Right lobe of liver (tissue), 6 donors: Measurements from ENCODE around the gene SPATA3. TPM values are rescaled to one million over a fixed set of nuclear protein-coding genes. Genes with fewer than 3 reads are reported as not detected.

Experiments used
- ATAC-seq, 4 donors: fragments of 200-7000 bp; cut with Tn5 transposase; one replicate each; pipeline ENCODE4 v1.9.1; 2020; ENCODE audit warnings: mild to moderate bottlenecking in 4 of 4, moderate library complexity in 4 of 4
- DNase-seq, 3 donors: peaks; one replicate each; pipeline ENCODE4 v3.0.0-alpha.2; 2020
- H3K27ac ChIP-seq, 3 donors: fragments of 200-600 bp; one replicate each; pipeline ENCODE4 v1.8.0; 2022
- H3K27me3 ChIP-seq, 2 donors: fragments of 200-600 bp; one replicate each; pipeline ENCODE4 v1.8.0; 2022
- H3K36me3 ChIP-seq, 4 donors: fragments of 200-600 bp; sonication (generic) in 1 of 4; one replicate each; pipeline versions ENCODE4 v1.5.1 to v1.8.0; 2017 to 2022; ENCODE audit warnings: control low read depth in 1 of 4
- H3K4me1 ChIP-seq, 4 donors: fragments of 200-600 bp; sonication (generic) in 1 of 4; one replicate each; pipeline versions ENCODE4 v1.5.1 to v1.8.0; 2017 to 2022; ENCODE audit warnings: control low read depth in 1 of 4
- H3K4me3 ChIP-seq, 3 donors: fragments of 200-600 bp; one replicate each; pipeline ENCODE4 v1.8.0; 2022
- H3K9me3 ChIP-seq, 4 donors: fragments of 200-600 bp; sonication (generic) in 1 of 4; one replicate each; pipeline versions ENCODE4 v1.5.1 to v1.8.0; 2017 to 2022; ENCODE audit warnings: control low read depth in 1 of 4
- CTCF ChIP-seq, 4 donors: fragments of 200-600 bp in 3 of 4; fragments of 450-650 bp in 1 of 4; IDR thresholded peaks; one replicate each; pipeline versions ENCODE4 v1.5.1 to v1.8.0; 2016 to 2022; ENCODE audit warnings: antibody characterized with exemption in 4 of 4, mild to moderate bottlenecking in 2 of 4
- POLR2A ChIP-seq: fragments of 450-650 bp; IDR thresholded peaks from one replicate; pipeline ENCODE4 v1.6.1; 2017; ENCODE audit warnings: antibody characterized with exemption, mild to moderate bottlenecking
- WGBS: methylation state at CpG from one replicate; pipeline ENCODE4 v1.1.6; 2018; ENCODE audit warnings: low coverage, low lambda C conversion rate; ENCODE audit not compliant: insufficient coverage; ENCODE audit errors: missing lambda C conversion rate; 5-methylcytosine and 5-hydroxymethylcytosine counted together
- intact Hi-C, 2 donors: fragments of 100-400 bp; cut with DNase I; formaldehyde crosslinking; loops; one replicate each; pipeline versions ENCODE4 v1.11.2 to v1.14.1; 2022
- total RNA-seq, 6 experiments: library from RNA; depleted of rRNA in 2 of 6; stranded (reverse); fragments of >200 nt in 2 of 6; fragmentation: NEBNext Ultra II Directional in 3 of 6; extraction: Animal tissue kit (Norgen Biotek cat#: 25700) in 3 of 6; gene quantifications; one replicate each; pipeline versions ENCODE4 v1.1.0 to v1.2.4, GENCODE V29; 2016 to 2023
- donor health status: DM: no; HTN: yes; CAD: no.
- donor health status: DM: no; HTN: no; CAD: no.
- donor health status: DM: no; HTN: no; CAD: no.
- donor health status: DM: no; HTN: yes; CAD: no.
- donor health status: DM: no; HTN: yes; CAD: no.

SPATA3 gene
- total RNA-seq, 6 experiments from 2014 or later, result not detected

DNA sequence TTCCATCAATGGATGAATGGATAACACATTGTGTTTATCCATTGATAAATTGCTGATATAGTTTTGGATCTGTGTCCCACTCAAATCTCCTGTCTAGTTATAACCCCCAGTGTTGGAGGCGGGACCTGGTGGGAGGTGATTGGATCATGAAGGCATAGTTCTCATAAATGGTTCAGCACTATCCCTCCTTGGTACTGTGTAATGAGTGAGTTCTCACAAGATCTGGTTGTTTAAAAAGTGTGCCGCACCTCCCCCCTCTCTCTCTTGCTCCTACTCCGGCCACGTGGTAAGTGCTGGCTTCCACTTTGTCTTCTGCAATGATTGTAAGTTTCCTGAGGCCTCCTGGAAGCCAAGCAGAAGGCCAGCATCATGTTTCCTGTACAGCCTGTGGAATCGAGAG, 23.9 kb upstream of the SPATA3 start:
- no peaks in the 10 kb centered on the region for H3K36me3 ChIP-seq
- no peak for ATAC-seq
- no peaks in the 10 kb centered on the region for H3K4me1 ChIP-seq
- H3K9me3 ChIP-seq, result no peaks in the 10 kb centered on the region
- no peaks in the 10 kb centered on the region for H3K27me3 ChIP-seq
- 70% methylated on average over 5 of the region's 5 CpGs for WGBS
- H3K4me3 ChIP-seq, result no peak overlapping the region
- intact Hi-C loops, result no loop called here
- H3K27ac ChIP-seq, result no peak overlapping the region
- DNase-seq, result peak in 1 of 3 donors; percentile 4
- no peak for TF ChIP-seq CTCF (IDR thresholded peaks at IDR 0.05)

DNA sequence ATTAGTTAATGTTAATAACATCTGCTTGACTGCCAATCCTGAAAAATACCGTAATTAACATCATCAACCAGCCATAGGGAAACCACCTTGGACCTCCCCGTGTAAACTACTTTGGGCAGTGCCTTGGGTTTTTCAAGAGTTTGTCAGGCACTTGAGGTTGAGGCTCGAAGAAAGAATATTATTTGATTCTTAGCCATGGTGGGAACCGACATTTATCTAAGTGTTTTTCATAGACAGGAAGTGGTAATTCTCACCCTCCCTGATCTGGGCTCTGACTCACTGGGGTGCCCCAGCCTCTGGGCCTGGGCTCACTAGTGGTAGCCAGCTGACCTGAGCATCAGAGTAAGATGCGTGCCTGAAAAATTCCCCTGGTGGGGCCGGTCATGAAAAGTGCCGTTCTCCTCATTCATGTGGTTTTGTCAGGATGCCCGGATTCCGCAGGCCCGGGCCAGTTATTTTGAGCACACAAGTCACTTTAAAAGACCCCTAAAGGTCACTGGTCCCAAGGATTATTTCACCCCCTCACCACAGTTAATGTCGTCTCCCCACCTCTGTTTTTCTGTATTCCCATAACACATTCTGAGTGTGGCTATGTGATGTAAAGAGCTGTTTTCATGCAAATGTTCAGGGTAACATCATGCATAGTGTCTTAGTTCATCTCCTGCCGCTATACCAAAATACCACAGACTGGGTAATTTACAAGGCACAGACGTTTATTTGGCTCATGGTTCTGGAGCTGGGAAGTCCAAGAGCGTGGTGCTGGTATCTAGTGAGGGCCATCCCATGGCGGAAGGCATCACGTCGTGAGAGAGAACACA, 21.6 kb upstream of the SPATA3 start:
- DNase-seq, result peak in 1 of 3 donors; percentile 35
- no peaks in the 10 kb centered on the region for H3K27me3 ChIP-seq
- ATAC-seq, result peak in 3 of 4 donors; percentile 33 to 56 (median 48)
- H3K9me3 ChIP-seq, result no peaks in the 10 kb centered on the region
- H3K4me1 ChIP-seq, result no peaks in the 10 kb centered on the region
- no peak overlapping the region for H3K4me3 ChIP-seq
- 71% methylated on average over 14 of the region's 17 CpGs for WGBS
- no peaks in the 10 kb centered on the region for H3K36me3 ChIP-seq
- H3K27ac ChIP-seq, result no peak overlapping the region
- intact Hi-C loops, result no loop called here
- TF ChIP-seq POLR2A, result no peak
- TF ChIP-seq CTCF (IDR thresholded peaks at IDR 0.05), result no peak

- Histone ChIP-seq H3K27ac (no peak overlapping the region), H3K9me3 (no peaks in the 10 kb centered on the region), H3K4me3 (no peak overlapping the region), H3K27me3 (no peaks in the 10 kb centered on the region), H3K36me3 (no peaks in the 10 kb centered on the region), H3K4me1 (no peaks in the 10 kb centered on the region)
- ATAC-seq (no peak), DNase-seq (peak in 1 of 3 donors; percentile 21)
- intact Hi-C loops, result no loop called here
- WGBS, result 63% methylated on average over 10 of the region's 11 CpGs
- TF ChIP-seq POLR2A (no peak), CTCF (IDR thresholded peaks at IDR 0.05) (no peak)
These were observed 20.0 kb upstream of the SPATA3 start for GRCh38 chr2:230975927-230976326.

DNA sequence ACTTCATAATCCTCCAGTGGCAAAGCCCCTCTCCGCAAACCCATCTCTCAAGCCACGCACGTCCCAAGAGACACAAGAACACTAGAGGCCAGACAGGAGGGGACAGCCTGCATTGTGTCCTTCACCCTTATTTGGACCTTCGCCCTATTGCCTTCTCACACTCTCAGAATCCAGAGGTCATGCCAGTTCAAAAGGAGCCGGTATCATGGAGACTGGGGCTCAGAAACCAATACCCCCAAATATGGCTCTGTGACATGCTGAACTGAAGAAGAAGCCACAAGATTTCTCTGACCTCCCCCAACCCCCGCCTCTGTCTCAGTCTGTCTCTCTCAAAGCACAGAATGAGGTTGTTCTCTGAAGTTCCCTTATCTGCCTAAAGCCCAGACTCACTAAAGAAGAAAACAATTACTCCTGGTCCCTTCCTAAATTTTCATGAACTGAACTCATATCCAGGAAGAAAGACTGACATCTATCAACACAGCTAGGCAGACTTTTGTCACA, 19.2 kb upstream of the SPATA3 start:
- Histone ChIP-seq H3K9me3 (no peaks in the 10 kb centered on the region), H3K36me3 (no peaks in the 10 kb centered on the region), H3K27me3 (no peaks in the 10 kb centered on the region), H3K4me1 (no peaks in the 10 kb centered on the region), H3K27ac (no peak overlapping the region), H3K4me3 (no peak overlapping the region)
- DNase-seq (peak in 1 of 3 donors; percentile 12), ATAC-seq (no peak)
- intact Hi-C loops, result no loop called here
- WGBS, result 76% methylated on average over 6 of the region's 6 CpGs
- no peak for TF ChIP-seq POLR2A

GRCh38 chr2:230980468-230980867, 15.5 kb upstream of the SPATA3 start:
- ATAC-seq (no peak), DNase-seq (no peak)
- Histone ChIP-seq H3K27ac (no peak overlapping the region), H3K4me3 (no peak overlapping the region), H3K4me1 (no peaks in the 10 kb centered on the region), H3K36me3 (no peaks in the 10 kb centered on the region), H3K9me3 (no peaks in the 10 kb centered on the region), H3K27me3 (no peaks in the 10 kb centered on the region)
- TF ChIP-seq CTCF (IDR thresholded peaks at IDR 0.05) (no peak), POLR2A (no peak)
- intact Hi-C loops, result loop anchor here in 1 of 2 donors (10.0 kb wide), 1 partner anchor 156 kb away; no protein-coding TSS in a partner anchor
- WGBS, result 60% methylated on average over 1 of the region's 1 CpG
